A673 (cell line): ENCODE measurements around the gene KLK2.

ENCODE experiments used
- EZH2 ChIP-seq: fragments of 200-600 bp; sonication (generic); IDR thresholded peaks from 2 replicates; pipeline ENCODE4 v1.6.1; 2017; ENCODE audit warnings: borderline replicate concordance, low read depth, mild to moderate bottlenecking, mixed read lengths, antibody characterized with exemption, low read length; ENCODE audit not compliant: poor library complexity, severe bottlenecking
- TF ChIP-seq, protein P1 (sequence below): fragments of 300-800, 200-600 bp; sonication (generic); conservative IDR thresholded peaks from 2 replicates; pipeline ENCODE4 v1.5.1; 2017; ENCODE audit warnings: low read depth, mild to moderate bottlenecking, antibody characterized with exemption, low read length, moderate library complexity, mixed read lengths

DNA sequence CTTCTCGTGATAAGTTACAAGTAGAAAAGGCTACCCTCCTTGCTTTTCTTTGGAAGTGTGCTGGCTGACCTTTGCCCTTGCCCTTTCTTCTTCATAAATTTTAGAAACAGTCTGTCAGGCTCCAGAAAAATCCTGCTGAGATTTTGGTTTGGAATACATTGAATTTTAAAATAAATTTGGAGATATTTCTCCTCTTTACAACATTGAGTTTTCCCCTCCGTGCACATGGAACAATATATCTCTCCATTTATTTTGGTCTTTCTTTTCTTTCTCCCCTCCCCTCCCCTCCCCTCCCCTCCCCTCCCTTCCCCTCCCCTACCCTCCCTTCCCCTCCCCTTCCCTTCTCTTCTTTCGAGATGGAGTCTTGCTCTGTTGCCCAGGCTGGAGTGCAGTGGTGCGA, 29.4 kb downstream of the KLK2 start:
- no peak for TF ChIP-seq EZH2
- TF ChIP-seq, protein P1, sequence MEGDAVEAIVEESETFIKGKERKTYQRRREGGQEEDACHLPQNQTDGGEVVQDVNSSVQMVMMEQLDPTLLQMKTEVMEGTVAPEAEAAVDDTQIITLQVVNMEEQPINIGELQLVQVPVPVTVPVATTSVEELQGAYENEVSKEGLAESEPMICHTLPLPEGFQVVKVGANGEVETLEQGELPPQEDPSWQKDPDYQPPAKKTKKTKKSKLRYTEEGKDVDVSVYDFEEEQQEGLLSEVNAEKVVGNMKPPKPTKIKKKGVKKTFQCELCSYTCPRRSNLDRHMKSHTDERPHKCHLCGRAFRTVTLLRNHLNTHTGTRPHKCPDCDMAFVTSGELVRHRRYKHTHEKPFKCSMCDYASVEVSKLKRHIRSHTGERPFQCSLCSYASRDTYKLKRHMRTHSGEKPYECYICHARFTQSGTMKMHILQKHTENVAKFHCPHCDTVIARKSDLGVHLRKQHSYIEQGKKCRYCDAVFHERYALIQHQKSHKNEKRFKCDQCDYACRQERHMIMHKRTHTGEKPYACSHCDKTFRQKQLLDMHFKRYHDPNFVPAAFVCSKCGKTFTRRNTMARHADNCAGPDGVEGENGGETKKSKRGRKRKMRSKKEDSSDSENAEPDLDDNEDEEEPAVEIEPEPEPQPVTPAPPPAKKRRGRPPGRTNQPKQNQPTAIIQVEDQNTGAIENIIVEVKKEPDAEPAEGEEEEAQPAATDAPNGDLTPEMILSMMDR, result no peak
